IMR-90 (cell line): ENCODE data around the gene ZNF554. TPM values are rescaled to one million over a fixed set of nuclear protein-coding genes. Genes with fewer than 3 reads are reported as not detected.

Experiments used
- ATAC-seq: fragments of 200-7000 bp; cut with Tn5 transposase; 2 replicates; pipeline ENCODE4 v1.9.1; 2020; ENCODE audit warnings: low read depth, mild to moderate bottlenecking, moderate library complexity
- BruUV-seq: library from RNA; stranded (reverse); fragments of 400-500 nt; replicated peaks from 2 replicates; lab custom pipeline; 2021; lab: Mats Ljungman, UMichigan
- CTCF ChIA-PET: fragments of 300-600 bp; formaldehyde crosslinking; extraction: SDS; loops from one replicate; lab custom pipeline; 2021; ENCODE audit warnings: antibody characterized with exemption; lab: Yijun Ruan, JAX
- POLR2A ChIA-PET: fragments of 300-600 bp; sonication (Branson Sonifier 250); formaldehyde crosslinking; loops from one replicate; lab custom pipeline; 2022; ENCODE audit warnings: antibody characterized with exemption; ENCODE audit not compliant: unreplicated experiment; lab: Charles Lee
- DNase-seq: peaks from one replicate; pipeline ENCODE4 v3.0.0; 2013
- H2AFZ ChIP-seq: replicated peaks from 2 replicates; pipeline ENCODE3; 2013; ENCODE audit warnings: low read length, mild to moderate bottlenecking; ENCODE audit not compliant: poor library complexity
- H2AK5ac ChIP-seq: 2 replicates; pipeline ENCODE4 v1.6.1; 2013; ENCODE audit warnings: low read depth, low read length, inconsistent platforms
- H2AK9ac ChIP-seq: replicated peaks from 2 replicates; pipeline ENCODE3; 2013; ENCODE audit warnings: mild to moderate bottlenecking, low read depth, low read length, moderate library complexity; ENCODE audit not compliant: poor library complexity
- H2BK120ac ChIP-seq: 2 replicates; pipeline ENCODE4 v1.6.1; 2013; ENCODE audit warnings: low read depth, low read length, inconsistent platforms
- H2BK15ac ChIP-seq: 3 replicates; pipeline ENCODE4 v1.6.1; 2013; ENCODE audit warnings: low read depth, low read length, inconsistent platforms
- H2BK20ac ChIP-seq: 2 replicates; pipeline ENCODE4 v1.6.1; 2013; ENCODE audit warnings: low read depth, mild to moderate bottlenecking, inconsistent platforms, low read length, moderate library complexity
- H2BK5ac ChIP-seq: 2 replicates; pipeline ENCODE4 v1.6.1; 2013; ENCODE audit warnings: mild to moderate bottlenecking, low read depth, low read length, inconsistent platforms; ENCODE audit not compliant: poor library complexity, severe bottlenecking
- H3K14ac ChIP-seq: replicated peaks from 2 replicates; pipeline ENCODE4 v1.6.1; 2013; ENCODE audit warnings: low read depth, low read length, inconsistent platforms
- H3K18ac ChIP-seq: 2 replicates; pipeline ENCODE4 v1.6.1; 2013; ENCODE audit warnings: low read depth, low read length, control low read depth
- H3K23ac ChIP-seq: 2 replicates; pipeline ENCODE4 v1.6.1; 2013; ENCODE audit warnings: low read depth, low read length, inconsistent platforms
- H3K27ac ChIP-seq: 2 replicates; pipeline ENCODE4 v1.5.1; 2013; ENCODE audit warnings: mild to moderate bottlenecking, control low read depth, low read length; ENCODE audit not compliant: insufficient read depth
- H3K27me3 ChIP-seq: 2 replicates; pipeline ENCODE4 v1.6.1; 2013; ENCODE audit warnings: low read length; ENCODE audit not compliant: control insufficient read depth, insufficient read depth
- H3K36me3 ChIP-seq: 2 replicates; pipeline ENCODE4 v1.6.1; 2013; ENCODE audit warnings: low read length, mixed read lengths; ENCODE audit not compliant: control insufficient read depth, insufficient read depth
- H3K4ac ChIP-seq: 2 replicates; pipeline ENCODE4 v1.6.1; 2013; ENCODE audit warnings: low read depth, low read length, inconsistent platforms
- H3K4me1 ChIP-seq: 2 replicates; pipeline ENCODE4 v1.6.1; 2013; ENCODE audit warnings: low read length, mixed read lengths; ENCODE audit not compliant: control insufficient read depth, insufficient read depth
- H3K4me2 ChIP-seq: 2 replicates; pipeline ENCODE4 v1.6.1; 2013; ENCODE audit warnings: low read depth, mild to moderate bottlenecking, control low read depth, low read length, moderate library complexity
- H3K4me3 ChIP-seq: 2 replicates; pipeline ENCODE4 v1.5.1; 2013; ENCODE audit warnings: low read depth, mild to moderate bottlenecking, control low read depth, low read length, moderate library complexity; ENCODE audit not compliant: insufficient read depth
- H3K56ac ChIP-seq: 2 replicates; pipeline ENCODE4 v1.6.1; 2013; ENCODE audit warnings: low read length, inconsistent platforms; ENCODE audit not compliant: insufficient read depth; ENCODE audit errors: extremely low read depth
- H3K79me1 ChIP-seq, 2 experiments: 2 replicates each; pipeline ENCODE4 v1.6.1; 2013; ENCODE audit warnings: low read length in 2 of 2, inconsistent platforms in 1 of 2, low read depth in 1 of 2
- H3K9ac ChIP-seq: 2 replicates; pipeline ENCODE4 v1.6.1; 2013; ENCODE audit warnings: low read depth, low read length, control low read depth
- H3K9me1 ChIP-seq: 2 replicates; pipeline ENCODE4 v1.6.1; 2013; ENCODE audit warnings: low read length, inconsistent platforms; ENCODE audit not compliant: insufficient read depth
- H3K9me3 ChIP-seq: 2 replicates; pipeline ENCODE4 v1.6.1; 2013; ENCODE audit warnings: low read length; ENCODE audit not compliant: control insufficient read depth, insufficient read depth
- H4K20me1 ChIP-seq: 2 replicates; pipeline ENCODE4 v1.6.1; 2013; ENCODE audit warnings: low read length, inconsistent platforms; ENCODE audit not compliant: insufficient read depth
- H4K5ac ChIP-seq: 2 replicates; pipeline ENCODE4 v1.6.1; 2013; ENCODE audit warnings: mild to moderate bottlenecking, low read depth, low read length, control low read depth
- H4K8ac ChIP-seq, 2 experiments: 2 replicates each; pipeline ENCODE4 v1.6.1; 2013; ENCODE audit warnings: low read depth in 2 of 2, low read length in 2 of 2, control low read depth in 1 of 2, inconsistent platforms in 1 of 2
- H4K91ac ChIP-seq: 2 replicates; pipeline ENCODE4 v1.6.1; 2013; ENCODE audit warnings: low read depth, low read length, inconsistent platforms; ENCODE audit not compliant: insufficient read depth
- FOS ChIP-seq: fragments of 150-350 bp; IDR thresholded peaks from 2 replicates; pipeline ENCODE4 v1.6.1; 2016; ENCODE audit warnings: low read depth, low read length
- MAFK ChIP-seq: IDR thresholded peaks from 2 replicates; pipeline ENCODE4 v1.6.1; 2012; ENCODE audit warnings: low read depth, low read length, improper control_type of control experiment
- POLR2A ChIP-seq: IDR thresholded peaks from 2 replicates; pipeline ENCODE4 v1.6.1; 2012; ENCODE audit warnings: mild to moderate bottlenecking, low read depth, low read length
- RFX5 ChIP-seq: IDR thresholded peaks from 2 replicates; pipeline ENCODE4 v1.8.0; 2012; ENCODE audit warnings: low read depth, mild to moderate bottlenecking, low read length, moderate library complexity
- WGBS, 2 experiments: methylation state at CpG; one replicate each; pipeline versions ENCODE4 v1.1.5 to v1.1.7; 2013; ENCODE audit warnings: missing lambda C conversion rate in 2 of 2; ENCODE audit not compliant: insufficient read length in 1 of 2; ENCODE audit errors: extremely low coverage in 2 of 2; 5-methylcytosine and 5-hydroxymethylcytosine counted together
- dilution Hi-C: fragments of 300-500 bp; cut with HindIII; formaldehyde crosslinking; loops from one replicate; pipeline ENCODE4 v1.14.3; 2018; ENCODE audit warnings: low sequenced_read_pairs; ENCODE audit not compliant: unreplicated experiment
- in situ Hi-C: fragments of 300-500 bp; cut with MboI; formaldehyde crosslinking; loops from 3 replicates; pipeline ENCODE4 v1.14.3; 2019; ENCODE audit warnings: low sequenced_read_pairs, inconsistent platforms, mixed read lengths
- intact Hi-C: fragments of 100-400 bp; cut with micrococcal nuclease; formaldehyde crosslinking; loops from 2 replicates; pipeline ENCODE4 v1.10.0; 2022
- polyA plus RNA-seq, 3 experiments: library from polyadenylated mRNA; depleted of rRNA; stranded (reverse); fragments of >200 nt; gene quantifications; 2 replicates each; pipeline ENCODE4 v1.2.3, GENCODE V29; 2012; ENCODE audit warnings: low replicate concordance in 1 of 3
- total RNA-seq: library from RNA; depleted of rRNA; stranded (reverse); fragments of >200 nt; gene quantifications from 2 replicates; pipeline ENCODE4 v1.2.3, GENCODE V29; 2012

ZNF554 gene
- total and polyA plus RNA-seq, 2 of the 4 experiments (the other 2 are of a cell fraction), result 1.5 to 3.0 TPM

DNA sequence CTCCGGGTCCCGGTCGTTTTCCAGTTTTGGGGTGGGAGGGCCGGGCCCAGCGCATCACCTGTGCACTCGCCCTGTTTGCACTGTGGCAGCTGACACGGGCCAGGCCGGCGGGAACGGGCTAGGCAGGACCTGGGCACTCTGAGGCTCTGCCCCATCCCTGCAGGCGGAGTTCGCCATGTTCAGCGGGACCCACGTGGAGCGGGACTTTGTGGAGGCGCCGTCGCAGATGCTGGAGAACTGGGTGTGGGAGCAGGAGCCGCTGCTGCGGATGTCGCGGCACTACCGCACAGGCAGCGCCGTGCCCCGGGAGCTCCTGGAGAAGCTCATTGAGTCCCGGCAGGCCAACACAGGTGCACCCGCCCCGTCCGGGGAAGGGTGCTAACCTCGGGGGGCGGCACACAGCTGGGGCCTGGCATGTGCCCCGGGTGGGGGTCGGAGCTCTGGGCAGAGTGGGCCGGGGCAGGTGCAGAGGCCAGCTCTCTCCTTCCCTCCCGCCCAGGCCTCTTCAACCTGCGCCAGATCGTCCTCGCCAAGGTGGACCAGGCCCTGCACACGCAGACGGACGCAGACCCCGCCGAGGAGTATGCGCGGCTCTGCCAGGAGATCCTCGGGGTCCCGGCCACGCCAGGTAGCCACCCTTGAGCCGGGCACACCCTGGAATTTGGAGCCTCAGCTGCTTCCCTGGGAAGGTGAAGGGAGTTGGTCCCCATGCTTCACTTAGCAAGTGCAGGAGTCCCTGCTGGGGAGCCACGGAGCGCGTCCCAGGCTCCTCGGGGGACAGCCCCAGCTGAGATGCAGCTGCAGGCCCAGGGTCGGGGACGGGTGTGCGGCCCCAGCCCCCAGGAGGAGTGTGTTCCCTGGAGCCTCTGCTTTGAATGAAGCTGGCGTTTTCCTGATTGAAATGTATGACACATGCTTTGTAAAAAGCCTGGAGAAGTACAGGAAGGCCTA, 9.3 kb upstream of the ZNF554 start (continued):
- TF ChIP-seq MAFK, result no peak
- TF ChIP-seq FOS, result no peak
- TF ChIP-seq POLR2A, result no peak

DNA sequence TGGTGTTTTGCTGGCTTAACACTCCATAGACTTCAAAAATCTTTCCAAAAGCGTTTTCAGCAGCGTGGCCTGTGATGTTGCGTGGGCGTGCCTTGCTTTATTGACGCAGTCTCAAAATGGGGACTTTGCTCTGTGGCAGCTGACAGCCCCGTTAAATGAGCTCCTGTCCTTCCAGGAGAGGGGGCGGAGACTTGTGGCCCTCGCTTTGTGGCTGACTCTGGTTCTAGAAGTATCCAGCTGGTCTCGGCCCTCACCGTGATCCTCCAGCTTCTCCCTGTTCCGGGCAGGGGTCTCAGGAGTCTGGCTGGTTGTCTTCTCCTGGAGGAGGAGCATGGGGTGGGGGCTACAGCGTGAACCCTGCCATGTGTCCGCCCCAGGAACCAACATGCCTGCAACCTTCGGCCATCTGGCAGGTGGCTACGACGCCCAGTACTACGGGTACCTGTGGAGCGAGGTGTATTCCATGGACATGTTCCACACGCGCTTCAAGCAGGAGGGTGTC, 8.4 kb upstream of the ZNF554 start:
- DNase-seq, result no peak
- intact Hi-C loops, result no loop called here
- Histone ChIP-seq H2AFZ (no peak overlapping the region), H3K14ac (no peak overlapping the region), H3K23ac (no peak overlapping the region), H2AK5ac (no peak overlapping the region), H2AK9ac (no peak overlapping the region), H3K18ac (no peak overlapping the region), H3K36me3 (peaks cover 47% of the 10 kb centered on the region), H3K9me3 (no peaks in the 10 kb centered on the region), H3K9ac (no peak overlapping the region), H3K27ac (no peak overlapping the region), H2BK5ac (no peak overlapping the region), H3K9me1 (no peaks in the 10 kb centered on the region), H3K4me1 (no peaks in the 10 kb centered on the region), H3K79me1 (no peaks in the 10 kb centered on the region; a peak in 1 of 4 replicates), H4K8ac (no peak overlapping the region), H3K4me2 (no peak overlapping the region), H3K4ac (no peak overlapping the region), H2BK15ac (no peak overlapping the region), H4K5ac (no peak overlapping the region), H3K4me3 (no peak overlapping the region), H2BK20ac (no peak overlapping the region), H3K27me3 (no peaks in the 10 kb centered on the region), H4K20me1 (no peaks in the 10 kb centered on the region; the same call in 1 of the 2 replicates), H4K91ac (no peak overlapping the region), H3K56ac (no peak overlapping the region), H2BK120ac (no peak overlapping the region)
- dilution Hi-C loops, result no loop called here
- no peak for ATAC-seq
- in situ Hi-C loops, result no loop called here
- 96% methylated on average over 9 of the region's 20 CpGs; no CpG with 5 or more reads in 1 of the 2 experiments for WGBS, 2 experiments
- CTCF ChIA-PET, result no interaction called here
- POLR2A ChIA-PET, result no interaction called here
- no peak for TF ChIP-seq RFX5
- no TSS peak for BruUV-seq
